ENCODE results near the gene TYW3. TPM values are rescaled to one million over a fixed set of nuclear protein-coding genes. Genes with fewer than 3 reads are reported as not detected.

The TYW3 gene
- total and polyA plus RNA-seq, 4 donors: 8.3 to 20.9 (median 15.0) TPM

DNA sequence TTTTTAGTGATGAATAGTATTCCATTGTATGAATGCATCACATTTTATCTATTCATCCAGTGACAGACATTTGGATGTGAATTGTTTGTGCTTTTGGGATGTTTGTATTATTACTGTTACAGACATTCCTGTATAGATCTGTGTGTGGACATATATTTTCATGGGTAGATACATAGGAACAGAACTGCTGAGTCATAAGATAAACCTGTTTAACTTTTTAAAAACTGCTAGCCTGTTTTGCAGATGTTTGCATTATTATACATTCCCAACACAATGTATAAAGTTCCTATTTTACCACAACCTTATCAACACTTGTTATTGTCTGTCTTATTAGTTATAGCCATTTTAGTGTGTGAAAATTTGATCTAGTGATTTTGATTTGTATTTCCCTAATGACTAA is 46.8 kb downstream of the TYW3 start:
- DNase-seq (no peak), ATAC-seq (ENCODE audit: insufficient read depth, low FRiP score) (no peak)
- no peak overlapping the region for H3K4me3 ChIP-seq
- H3K36me3 ChIP-seq (ENCODE audit: control insufficient read depth in 4 of 4, insufficient read depth in 4 of 4, low read length in 4 of 4): no peaks in the 10 kb centered on the region
- no peaks in the 10 kb centered on the region for H3K4me1 ChIP-seq (ENCODE audit: control insufficient read depth in 5 of 5, insufficient read depth in 5 of 5, low read length in 5 of 5)
- H3K27me3 ChIP-seq (ENCODE audit: control insufficient read depth in 3 of 3, insufficient read depth in 3 of 3, low read length in 2 of 3): peaks cover 0 to 4% (median 0%) of the 10 kb centered on the region in 3 donors
- no peak overlapping the region for H3K9ac ChIP-seq (ENCODE audit: insufficient read depth in 1 of 2, low read length in 2 of 2)
- no peak for TF ChIP-seq CTCF (IDR thresholded peaks at IDR 0.05; ENCODE audit: control extremely low read depth, extremely low read depth)
- H3K27ac ChIP-seq (ENCODE audit: low read depth in 1 of 2, low read length in 1 of 2): no peak overlapping the region
- H3K9me3 ChIP-seq (ENCODE audit: control insufficient read depth in 4 of 4, insufficient read depth in 3 of 4, low read length in 3 of 4): no peaks in the 10 kb centered on the region

DNA sequence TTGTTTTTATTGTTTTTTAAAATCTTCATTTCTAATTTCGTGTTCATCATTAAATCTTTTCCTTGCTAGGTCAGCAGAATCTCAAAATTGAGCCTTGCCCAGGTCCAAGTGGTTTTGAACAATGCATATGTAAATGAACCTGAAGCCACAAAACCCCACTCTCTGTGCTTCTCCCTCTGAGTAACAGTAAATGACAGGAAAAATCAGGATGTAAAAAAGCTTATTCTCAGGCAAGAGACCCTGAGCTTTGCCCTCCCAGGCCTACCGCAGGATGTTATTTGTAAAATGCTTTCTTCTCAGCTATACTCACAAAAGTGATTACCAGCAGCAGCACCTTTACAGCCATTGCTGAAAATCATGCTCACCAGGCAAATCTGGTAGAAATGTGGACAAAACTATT is 47.6 kb downstream of the TYW3 start:
- no peak for DNase-seq
- no peaks in the 10 kb centered on the region for H3K4me1 ChIP-seq (ENCODE audit: control insufficient read depth in 5 of 5, insufficient read depth in 5 of 5, low read length in 5 of 5)
- no peak overlapping the region for H3K4me3 ChIP-seq
- TF ChIP-seq CTCF (IDR thresholded peaks at IDR 0.05; ENCODE audit: control extremely low read depth, extremely low read depth): no peak
- peaks cover 0 to 4% (median 0%) of the 10 kb centered on the region in 3 donors for H3K27me3 ChIP-seq (ENCODE audit: control insufficient read depth in 3 of 3, insufficient read depth in 3 of 3, low read length in 2 of 3)
- ATAC-seq (ENCODE audit: insufficient read depth, low FRiP score): no peak
- H3K9ac ChIP-seq (ENCODE audit: insufficient read depth in 1 of 2, low read length in 2 of 2): no peak overlapping the region
- 45 to 58% methylated on average over 2 of the region's 2 CpGs for WGBS, 2 donors
- no peak overlapping the region for H3K27ac ChIP-seq (ENCODE audit: low read depth in 1 of 2, low read length in 1 of 2)
- H3K9me3 ChIP-seq (ENCODE audit: control insufficient read depth in 4 of 4, insufficient read depth in 3 of 4, low read length in 3 of 4): no peaks in the 10 kb centered on the region
- no peaks in the 10 kb centered on the region for H3K36me3 ChIP-seq (ENCODE audit: control insufficient read depth in 4 of 4, insufficient read depth in 4 of 4, low read length in 4 of 4)

DNA sequence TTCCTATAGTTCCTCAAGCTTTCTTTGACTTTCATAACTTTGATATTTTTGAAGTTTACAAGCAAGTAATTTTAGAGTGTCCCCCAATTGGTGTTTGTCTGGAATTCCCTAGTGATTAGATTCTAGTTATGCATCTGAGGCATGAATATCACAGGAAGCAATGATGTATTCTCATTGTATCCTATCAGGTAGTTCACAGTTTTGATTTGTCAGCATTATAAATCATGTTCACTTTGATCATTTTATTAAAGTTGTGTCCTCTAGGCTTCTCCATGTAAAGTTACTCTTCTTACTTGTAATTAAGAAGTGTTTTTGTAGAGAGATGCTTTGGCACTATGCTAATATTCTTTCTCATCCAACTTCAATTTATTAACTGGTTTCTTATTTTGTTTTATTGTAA is 53.0 kb downstream of the TYW3 start:
- Histone ChIP-seq H3K27me3 (ENCODE audit: control insufficient read depth in 3 of 3, insufficient read depth in 3 of 3, low read length in 2 of 3) (no peaks in the 10 kb centered on the region), H3K4me1 (ENCODE audit: control insufficient read depth in 5 of 5, insufficient read depth in 5 of 5, low read length in 5 of 5) (no peaks in the 10 kb centered on the region), H3K27ac (ENCODE audit: low read depth in 1 of 2, low read length in 1 of 2) (no peak overlapping the region), H3K9ac (ENCODE audit: insufficient read depth in 1 of 2, low read length in 2 of 2) (no peak overlapping the region), H3K36me3 (ENCODE audit: control insufficient read depth in 4 of 4, insufficient read depth in 4 of 4, low read length in 4 of 4) (no peaks in the 10 kb centered on the region), H3K9me3 (ENCODE audit: control insufficient read depth in 4 of 4, insufficient read depth in 3 of 4, low read length in 3 of 4) (no peaks in the 10 kb centered on the region), H3K4me3 (no peak overlapping the region)
- no peak for ATAC-seq (ENCODE audit: insufficient read depth, low FRiP score)
- no peak for TF ChIP-seq CTCF (IDR thresholded peaks at IDR 0.05; ENCODE audit: control extremely low read depth, extremely low read depth)
- no peak for DNase-seq

DNA sequence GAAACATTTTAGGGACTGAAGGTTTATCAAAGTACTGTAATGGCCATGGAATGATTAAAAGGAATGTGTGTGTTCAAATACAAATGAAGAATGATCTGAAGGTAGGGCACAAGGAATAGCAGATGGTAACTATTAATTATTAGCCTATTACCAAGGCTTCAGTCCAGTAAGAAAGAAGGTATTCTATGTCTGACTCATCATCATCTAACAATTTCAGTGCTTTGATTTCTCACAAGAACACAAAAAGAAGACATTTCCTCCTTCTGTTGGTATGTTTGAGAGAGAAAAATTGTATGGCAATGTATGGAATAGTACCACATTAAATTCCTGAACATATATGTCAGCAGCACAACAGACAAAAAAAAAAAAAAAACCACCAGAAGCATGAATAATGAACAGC is 57.5 kb downstream of the TYW3 start:
- Histone ChIP-seq H3K27me3 (ENCODE audit: control insufficient read depth in 3 of 3, insufficient read depth in 3 of 3, low read length in 2 of 3) (no peaks in the 10 kb centered on the region), H3K27ac (ENCODE audit: low read depth in 1 of 2, low read length in 1 of 2) (no peak overlapping the region), H3K4me1 (ENCODE audit: control insufficient read depth in 5 of 5, insufficient read depth in 5 of 5, low read length in 5 of 5) (no peaks in the 10 kb centered on the region), H3K36me3 (ENCODE audit: control insufficient read depth in 4 of 4, insufficient read depth in 4 of 4, low read length in 4 of 4) (no peaks in the 10 kb centered on the region), H3K9me3 (ENCODE audit: control insufficient read depth in 4 of 4, insufficient read depth in 3 of 4, low read length in 3 of 4) (no peaks in the 10 kb centered on the region), H3K4me3 (no peak overlapping the region), H3K9ac (ENCODE audit: insufficient read depth in 1 of 2, low read length in 2 of 2) (no peak overlapping the region)
- DNase-seq (no peak), ATAC-seq (ENCODE audit: insufficient read depth, low FRiP score) (no peak)
- TF ChIP-seq CTCF (IDR thresholded peaks at IDR 0.05; ENCODE audit: control extremely low read depth, extremely low read depth): no peak
